GM12878 (cell line): ENCODE measurements around the gene PLEKHH1. TPM values are rescaled to one million over a fixed set of nuclear protein-coding genes. Genes with fewer than 3 reads are reported as not detected.
A peak's percentile ranks its signal among the peaks of the same experiment; 100 is the strongest.

Experiments used
- ATAC-seq: fragments of 200-7000 bp; cut with Tn5 transposase; 3 replicates; pipeline ENCODE4 v1.9.1; 2020; ENCODE audit warnings: mild to moderate bottlenecking, moderate library complexity
- BruUV-seq: library from RNA; stranded (reverse); fragments of 400-500 nt; replicated peaks from 2 replicates; lab custom pipeline; 2021; lab: Mats Ljungman, UMichigan
- CTCF ChIA-PET: fragments of 300-600 bp; sonication (Branson Sonifier 250); formaldehyde crosslinking; extraction: SDS; loops from one replicate; lab custom pipeline; 2021; ENCODE audit warnings: inconsistent platforms; lab: Yijun Ruan, JAX
- POLR2A ChIA-PET: fragments of 350-600 bp; formaldehyde crosslinking; extraction: SDS; loops from one replicate; lab custom pipeline; 2021; ENCODE audit warnings: inconsistent platforms; lab: Charles Lee
- RAD21 ChIA-PET: fragments of 300-600 bp; sonication (Branson Sonifier 250); formaldehyde crosslinking; loops from one replicate; lab custom pipeline; 2023; ENCODE audit warnings: antibody characterized with exemption; ENCODE audit not compliant: unreplicated experiment; lab: Charles Lee
- SMC1A ChIA-PET: fragments of 300-600 bp; sonication (Branson Sonifier 250); formaldehyde crosslinking; loops from one replicate; lab custom pipeline; 2023; ENCODE audit not compliant: unreplicated experiment, uncharacterized antibody; lab: Charles Lee
- DNase-seq: peaks from one replicate; pipeline ENCODE4 v3.0.0-alpha.2; 2011; ENCODE audit warnings: low read depth, low spot score
- FAIRE-seq: peaks from 3 replicates; lab custom pipeline; 2011; peaks lifted over from hg19 to GRCh38; lab: Jason Lieb, UNC
- H2AFZ ChIP-seq: 2 replicates; pipeline ENCODE4 v1.6.0; 2011; ENCODE audit warnings: low read depth, low read length, control low read depth; ENCODE audit not compliant: control insufficient read depth
- H3K27ac ChIP-seq: 2 replicates; pipeline ENCODE4 v1.5.1; 2011; ENCODE audit warnings: control low read depth; ENCODE audit not compliant: control insufficient read depth, insufficient read depth
- H3K27me3 ChIP-seq, 2 experiments: replicated peaks in 1 of 2; 2 replicates each; pipeline versions ENCODE4 v1.6.0 to v1.6.1; 2011; ENCODE audit warnings: low read length in 1 of 2; ENCODE audit not compliant: control insufficient read depth in 2 of 2, insufficient read depth in 2 of 2
- H3K36me3 ChIP-seq, 2 experiments: 2 replicates each; pipeline ENCODE4 v1.5.1; 2011; ENCODE audit warnings: low read length in 1 of 2; ENCODE audit not compliant: control insufficient read depth in 2 of 2, insufficient read depth in 2 of 2
- H3K4me1 ChIP-seq: 2 replicates; pipeline ENCODE4 v1.6.1; 2011; ENCODE audit warnings: mild to moderate bottlenecking, low read length, moderate library complexity, mixed read lengths; ENCODE audit not compliant: control insufficient read depth, insufficient read depth
- H3K4me2 ChIP-seq: 2 replicates; pipeline ENCODE4 v1.6.0; 2011; ENCODE audit warnings: control low read depth; ENCODE audit not compliant: control insufficient read depth, insufficient read depth
- H3K4me3 ChIP-seq: fragments of 200-600 bp; sonication (generic); 2 replicates; pipeline ENCODE4 v1.5.1; 2016
- H3K79me2 ChIP-seq: 2 replicates; pipeline ENCODE4 v1.6.0; 2011; ENCODE audit warnings: low read length; ENCODE audit not compliant: control insufficient read depth, insufficient read depth
- H3K9ac ChIP-seq: 2 replicates; pipeline ENCODE4 v1.8.0; 2011; ENCODE audit warnings: low read length, control low read depth, mixed read lengths; ENCODE audit not compliant: control insufficient read depth, insufficient read depth
- H3K9me3 ChIP-seq: replicated peaks from 3 replicates; pipeline ENCODE4 v1.5.1; 2011; ENCODE audit warnings: mild to moderate bottlenecking, low read length; ENCODE audit not compliant: control insufficient read depth, insufficient read depth
- H4K20me1 ChIP-seq: 2 replicates; pipeline ENCODE4 v1.6.0; 2011; ENCODE audit not compliant: control insufficient read depth, insufficient read depth
- BMI1 ChIP-seq: fragments of 450-650 bp; IDR thresholded peaks from 2 replicates; pipeline ENCODE4 v1.6.1; 2016; ENCODE audit warnings: mild to moderate bottlenecking, moderate library complexity, borderline replicate concordance
- BRCA1 ChIP-seq: IDR thresholded peaks from 2 replicates; pipeline ENCODE4 v1.6.1; 2011; ENCODE audit warnings: low read depth, low read length, improper control_type of control experiment
- CEBPB ChIP-seq, 2 experiments: fragments of 150-350 bp in 1 of 2; IDR thresholded peaks; 2 replicates each; pipeline ENCODE4 v1.6.1; 2012 to 2014; ENCODE audit warnings: low read depth in 2 of 2, low read length in 2 of 2, borderline replicate concordance in 1 of 2, inconsistent platforms in 1 of 2
- POLR2AphosphoS2 ChIP-seq: IDR thresholded peaks from 2 replicates; pipeline ENCODE4 v1.6.1; 2011; ENCODE audit warnings: low read depth, mild to moderate bottlenecking, low read length, improper control_type of control experiment, moderate library complexity
- SKIL ChIP-seq: fragments of 450-650 bp; IDR thresholded peaks from 2 replicates; pipeline ENCODE4 v1.6.1; 2017; ENCODE audit warnings: mild to moderate bottlenecking, low read depth, inconsistent platforms; ENCODE audit not compliant: poor library complexity, severe bottlenecking
- SREBF1 ChIP-seq: IDR thresholded peaks from 2 replicates; pipeline ENCODE4 v1.6.1; 2012; ENCODE audit warnings: mild to moderate bottlenecking, low read length
- STAT1 ChIP-seq: fragments of 450-650 bp; conservative IDR thresholded peaks from 2 replicates; pipeline ENCODE4 v1.6.1; 2014; ENCODE audit warnings: antibody characterized with exemption, mild to moderate bottlenecking
- ZBTB4 ChIP-seq: fragments of 450-650 bp; formaldehyde crosslinking; IDR thresholded peaks from 2 replicates; pipeline ENCODE4 v1.4.0; 2022; ENCODE audit warnings: mild to moderate bottlenecking, moderate library complexity
- WGBS: methylation state at CpG from one replicate; pipeline ENCODE4 v1.1.6; 2016; ENCODE audit warnings: low lambda C conversion rate; ENCODE audit not compliant: insufficient replicate concordance, insufficient coverage; ENCODE audit errors: missing lambda C conversion rate; 5-methylcytosine and 5-hydroxymethylcytosine counted together
- in situ Hi-C: fragments of 300-500 bp; cut with MboI; formaldehyde crosslinking; loops from 9 replicates; pipeline ENCODE4 v1.14.3; 2018; ENCODE audit warnings: mixed read lengths
- intact Hi-C: fragments of 100-400 bp; cut with micrococcal nuclease; formaldehyde crosslinking; loops from one replicate; pipeline ENCODE4 v1.14.2; 2022; ENCODE audit not compliant: unreplicated experiment
- polyA plus RNA-seq, 11 experiments: library from polyadenylated mRNA; depleted of rRNA in 4 of 11; unstranded in 6 of 11; stranded (reverse) in 5 of 11; fragments of >200 nt; fragmentation: Nextera tagmentation in 4 of 11; fragmentation: Illumina TruSeq in 1 of 11; extraction: Ambion mirVana in 4 of 11; extraction: Trizol in 1 of 11; gene quantifications; 1 replicate in 1 of 11; 2 replicates in 10 of 11; pipeline versions ENCODE4 v1.2.1 to v1.2.3, GENCODE V29; 2011 to 2016; ENCODE audit warnings: inconsistent platforms in 2 of 11, missing spikeins in 2 of 11, low read depth in 1 of 11
- total RNA-seq, 4 experiments: library from RNA; depleted of rRNA in 3 of 4; stranded (reverse); fragments of >200 nt in 3 of 4; fragmentation: Illumina TruSeq in 1 of 4; extraction: Trizol in 1 of 4; gene quantifications; 2 replicates each; pipeline versions ENCODE4 v1.2.1 to v1.2.3, GENCODE V29; 2013 to 2021

PLEKHH1 gene
- total and polyA plus RNA-seq, 10 of the 15 experiments (the other 5 are each of a cell fraction or from before 2014, with no cell fraction given), result 0.11 to 0.95 (median 0.41) TPM

GRCh38 chr14:67492538-67492937, 40.6 kb upstream of the PLEKHH1 start:
- Histone ChIP-seq H3K36me3 (no peaks in the 10 kb centered on the region; a peak in 1 of 4 replicates), H3K79me2 (no peaks in the 10 kb centered on the region), H3K4me2 (no peak overlapping the region), H3K9me3 (peaks cover 26% of the 10 kb centered on the region), H3K27ac (peak overlapping the region; percentile 56; the same call in 1 of the 2 replicates), H4K20me1 (no peaks in the 10 kb centered on the region), H3K4me3 (no peak overlapping the region), H3K9ac (no peak overlapping the region), H2AFZ (no peak overlapping the region), H3K27me3 (no peaks in the 10 kb centered on the region), H3K4me1 (peaks cover 33% of the 10 kb centered on the region)
- no peak for FAIRE-seq
- intact Hi-C loops (no loop called here), in situ Hi-C loops (no loop called here)
- TF ChIP-seq SKIL, result no peak
- no peak for TF ChIP-seq BRCA1
- TF ChIP-seq SREBF1, result no peak
- TF ChIP-seq CEBPB (IDR thresholded peaks at IDR 0.05; ENCODE audit: borderline replicate concordance in 1 of 2, low read depth in 2 of 2, low read length in 2 of 2), result no peak
- no peak for TF ChIP-seq BMI1
- no peak for TF ChIP-seq STAT1
- no peak for TF ChIP-seq POLR2AphosphoS2
- no peak for TF ChIP-seq ZBTB4 (CRISPR knock-in tag)
- no peak for ATAC-seq
- BruUV-seq, result no TSS peak
- SMC1A ChIA-PET, result interaction anchor here (0.7 to 1.7 kb wide), 3 partner anchors 20 to 220 kb away, joined by 3 to 4 read pairs (median 3); no protein-coding TSS in a partner anchor
- CTCF ChIA-PET, result interaction anchor here (1.3 to 1.5 kb wide), 4 partner anchors 11 to 78 kb away, joined by 3 to 5 read pairs (median 3); no protein-coding TSS in a partner anchor
- no peak for DNase-seq
- RAD21 ChIA-PET, result no interaction called here
- POLR2A ChIA-PET, result no interaction called here
- WGBS, result 77% methylated on average over 3 of the region's 3 CpGs
